Type B pancreatic cell (in vitro differentiated cells): ENCODE data around the gene CUL1. TPM values are rescaled to one million over a fixed set of nuclear protein-coding genes. Genes with fewer than 3 reads are reported as not detected.

Experiments used
- DNase-seq: peaks from one replicate; pipeline ENCODE4 v3.0.0; 2021; ENCODE audit warnings: mixed read lengths; ENCODE audit not compliant: unreplicated experiment; ENCODE audit errors: extremely low spot score
- H3K27ac Mint-ChIP-seq: 2 replicates; pipeline ENCODE4 v1.8.0; 2021; ENCODE audit warnings: mild to moderate bottlenecking, mixed read lengths
- H3K27me3 Mint-ChIP-seq: 2 replicates; pipeline ENCODE4 v1.8.0; 2021; ENCODE audit warnings: mixed read lengths
- H3K36me3 Mint-ChIP-seq: 2 replicates; pipeline ENCODE4 v1.8.0; 2021; ENCODE audit warnings: mixed read lengths
- H3K4me1 Mint-ChIP-seq: one replicate; pipeline ENCODE4 v1.8.0; 2021; ENCODE audit warnings: mixed read lengths; ENCODE audit not compliant: unreplicated experiment
- H3K4me3 Mint-ChIP-seq: 2 replicates; pipeline ENCODE4 v1.8.0; 2021; ENCODE audit warnings: mild to moderate bottlenecking, mixed read lengths
- H3K9me3 Mint-ChIP-seq: 2 replicates; pipeline ENCODE4 v1.8.0; 2021; ENCODE audit warnings: mixed read lengths
- total RNA-seq: library from RNA; stranded (reverse); gene quantifications from 2 replicates; pipeline ENCODE4 v1.2.1, GENCODE V29; 2021; ENCODE audit warnings: low replicate concordance
- TF ChIP-seq, protein P1 (sequence below): fragments of 200-600 bp; sonication (generic); conservative IDR thresholded peaks from 2 replicates; pipeline ENCODE4 v1.5.0; 2021; ENCODE audit warnings: antibody characterized with exemption, mild to moderate bottlenecking

The CUL1 gene
- total RNA-seq, 1 donor from 2014 or later = 57.3 TPM

DNA sequence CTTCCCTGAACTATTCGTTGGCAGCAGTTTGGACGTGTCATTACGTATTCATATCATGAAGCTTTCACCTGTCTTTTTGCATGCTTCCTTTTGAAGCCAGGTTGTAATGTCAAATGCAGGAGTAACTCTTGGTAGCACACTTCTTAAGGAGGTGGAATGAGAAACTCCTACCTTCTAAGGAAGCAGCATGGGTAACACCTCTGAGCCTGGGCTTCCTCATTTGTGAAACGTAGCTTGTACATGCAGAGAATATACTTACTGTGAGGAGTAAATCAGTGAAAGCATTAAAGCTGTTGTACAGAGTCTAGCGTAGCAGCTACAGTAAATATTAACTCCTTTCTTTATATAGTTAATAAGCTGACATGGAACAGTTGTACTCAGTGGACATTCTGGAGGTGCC is 21.1 kb downstream of the CUL1 start:
- DNase-seq = no peak
- H3K27ac Mint-ChIP-seq = no peak overlapping the region
- H3K36me3 Mint-ChIP-seq = peaks cover 25% of the 10 kb centered on the region
- H3K4me1 Mint-ChIP-seq = peaks cover 40% of the 10 kb centered on the region
- H3K9me3 Mint-ChIP-seq = peaks cover 5% of the 10 kb centered on the region
- no peak overlapping the region for H3K4me3 Mint-ChIP-seq
- H3K27me3 Mint-ChIP-seq = no peaks in the 10 kb centered on the region
- TF ChIP-seq, protein P1, sequence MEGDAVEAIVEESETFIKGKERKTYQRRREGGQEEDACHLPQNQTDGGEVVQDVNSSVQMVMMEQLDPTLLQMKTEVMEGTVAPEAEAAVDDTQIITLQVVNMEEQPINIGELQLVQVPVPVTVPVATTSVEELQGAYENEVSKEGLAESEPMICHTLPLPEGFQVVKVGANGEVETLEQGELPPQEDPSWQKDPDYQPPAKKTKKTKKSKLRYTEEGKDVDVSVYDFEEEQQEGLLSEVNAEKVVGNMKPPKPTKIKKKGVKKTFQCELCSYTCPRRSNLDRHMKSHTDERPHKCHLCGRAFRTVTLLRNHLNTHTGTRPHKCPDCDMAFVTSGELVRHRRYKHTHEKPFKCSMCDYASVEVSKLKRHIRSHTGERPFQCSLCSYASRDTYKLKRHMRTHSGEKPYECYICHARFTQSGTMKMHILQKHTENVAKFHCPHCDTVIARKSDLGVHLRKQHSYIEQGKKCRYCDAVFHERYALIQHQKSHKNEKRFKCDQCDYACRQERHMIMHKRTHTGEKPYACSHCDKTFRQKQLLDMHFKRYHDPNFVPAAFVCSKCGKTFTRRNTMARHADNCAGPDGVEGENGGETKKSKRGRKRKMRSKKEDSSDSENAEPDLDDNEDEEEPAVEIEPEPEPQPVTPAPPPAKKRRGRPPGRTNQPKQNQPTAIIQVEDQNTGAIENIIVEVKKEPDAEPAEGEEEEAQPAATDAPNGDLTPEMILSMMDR = no peak

DNA sequence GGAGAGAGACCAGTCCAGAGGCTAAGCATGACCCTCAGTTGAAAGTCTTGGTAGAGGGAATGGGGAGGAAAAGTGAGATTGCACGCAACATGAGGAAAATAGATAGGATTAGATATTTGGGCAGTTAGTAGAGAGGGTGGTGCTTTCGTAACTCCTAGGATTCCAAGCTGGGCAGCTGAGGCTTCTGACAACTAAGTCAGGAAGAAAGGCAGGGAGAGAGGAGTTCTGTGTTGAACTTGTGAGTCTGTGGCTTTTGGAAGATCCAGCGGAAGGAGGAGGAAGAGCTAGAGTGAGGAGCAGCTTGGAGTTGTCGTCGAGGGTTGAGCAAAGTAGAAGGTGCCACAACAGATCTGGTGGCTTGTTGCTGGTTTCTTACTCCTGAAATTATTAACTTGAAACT is 21.8 kb downstream of the CUL1 start:
- Mint-ChIP-seq H3K9me3 (peaks cover 5% of the 10 kb centered on the region), H3K36me3 (peaks cover 18% of the 10 kb centered on the region), H3K4me3 (no peak overlapping the region), H3K27me3 (no peaks in the 10 kb centered on the region), H3K4me1 (peaks cover 41% of the 10 kb centered on the region), H3K27ac (peak overlapping the region; percentile 2)
- no peak for DNase-seq
- TF ChIP-seq, protein P1 = no peak

DNA sequence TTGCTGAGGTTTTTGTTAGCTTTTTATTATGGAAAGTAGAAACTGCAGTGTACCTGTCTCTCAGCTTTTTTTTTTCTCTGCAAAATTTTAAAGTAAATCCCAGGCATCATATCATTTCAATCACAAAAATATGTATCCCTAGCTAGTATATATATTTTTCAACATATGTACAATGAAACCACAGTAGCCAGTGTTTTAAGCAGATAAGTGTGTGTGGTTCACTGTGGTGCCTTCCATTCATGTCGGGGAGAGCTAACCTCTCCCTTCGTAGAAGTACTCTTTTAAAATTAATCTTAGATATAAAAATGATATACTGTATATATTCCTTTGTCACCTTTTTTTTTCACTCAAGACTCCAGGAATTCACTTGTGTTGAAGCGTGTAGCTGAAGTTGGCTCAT is 22.7 kb downstream of the CUL1 start:
- Mint-ChIP-seq H3K36me3 (peaks cover 12% of the 10 kb centered on the region), H3K9me3 (peaks cover 5% of the 10 kb centered on the region), H3K4me1 (peaks cover 46% of the 10 kb centered on the region), H3K4me3 (no peak overlapping the region), H3K27ac (no peak overlapping the region), H3K27me3 (no peaks in the 10 kb centered on the region)
- no peak for DNase-seq
- TF ChIP-seq, protein P1 = no peak

DNA sequence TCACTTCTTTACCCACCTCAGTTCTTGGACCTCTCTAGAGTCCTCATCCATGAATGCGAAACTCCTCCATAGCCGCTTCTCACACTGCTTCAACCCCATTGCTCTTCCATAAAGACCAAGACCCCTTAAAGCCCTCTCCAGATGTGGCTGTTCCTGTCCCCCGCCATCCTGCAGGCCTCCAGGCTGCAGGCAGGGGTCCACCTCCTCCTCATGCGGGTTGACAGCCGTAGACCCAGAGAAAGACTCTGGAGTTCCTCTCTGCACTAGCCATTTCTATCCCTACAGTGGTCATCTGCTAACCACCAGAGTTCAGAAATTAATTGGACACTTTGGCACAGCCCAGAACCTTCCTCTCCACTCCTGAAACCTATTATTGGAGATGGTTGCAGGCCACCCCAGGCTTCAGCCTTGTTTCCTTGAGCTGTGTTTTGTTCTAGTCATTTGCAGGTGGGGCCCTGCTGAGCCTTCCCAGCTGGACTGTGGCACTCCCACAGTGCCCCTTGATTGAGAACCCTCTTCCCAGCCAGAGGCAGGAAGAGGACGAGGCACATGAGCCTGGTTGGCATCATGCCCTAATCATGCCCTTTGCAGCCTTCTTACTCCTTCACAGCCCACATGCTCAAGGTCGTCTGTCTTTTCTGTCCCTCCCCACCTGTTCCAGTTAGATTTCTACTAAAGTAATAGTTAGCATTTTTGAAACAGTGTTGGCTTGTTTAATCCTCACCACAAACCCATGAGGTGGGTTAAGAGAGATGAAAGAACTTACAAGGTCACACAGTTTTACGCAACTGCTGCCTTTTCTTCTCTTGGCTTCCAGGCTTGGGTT is 23.9 kb downstream of the CUL1 start:
- TF ChIP-seq, protein P1 = no peak
- no peaks in the 10 kb centered on the region for H3K27me3 Mint-ChIP-seq
- no peak overlapping the region for H3K27ac Mint-ChIP-seq
- DNase-seq = no peak
- peaks cover 7% of the 10 kb centered on the region for H3K36me3 Mint-ChIP-seq
- no peak overlapping the region for H3K4me3 Mint-ChIP-seq
- peaks cover 42% of the 10 kb centered on the region for H3K4me1 Mint-ChIP-seq
- H3K9me3 Mint-ChIP-seq = peaks cover 3% of the 10 kb centered on the region

DNA sequence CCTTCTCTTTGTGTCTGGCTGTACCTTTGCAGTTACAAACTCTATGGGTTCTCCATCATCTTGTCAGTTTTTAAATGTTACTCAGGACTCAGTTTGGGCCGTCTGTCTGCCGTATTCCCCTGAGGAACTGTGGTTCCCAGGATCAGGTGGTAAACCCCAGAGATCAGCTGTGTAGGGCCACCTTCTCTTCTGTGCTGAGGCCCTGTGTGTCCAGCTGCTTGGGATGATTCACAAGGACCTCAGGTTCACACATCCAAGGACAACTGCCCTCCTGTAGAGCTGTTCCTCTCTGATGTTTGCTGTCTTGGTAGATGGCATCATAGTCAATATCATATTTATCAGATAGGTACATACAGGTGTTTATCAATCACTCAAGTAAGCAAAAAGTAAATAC is 24.5 kb downstream of the CUL1 start:
- H3K4me1 Mint-ChIP-seq = peaks cover 38% of the 10 kb centered on the region
- H3K4me3 Mint-ChIP-seq = no peak overlapping the region
- peaks cover 3% of the 10 kb centered on the region for H3K36me3 Mint-ChIP-seq
- no peaks in the 10 kb centered on the region for H3K27me3 Mint-ChIP-seq
- no peaks in the 10 kb centered on the region for H3K9me3 Mint-ChIP-seq
- TF ChIP-seq, protein P1 = no peak
- no peak for DNase-seq
- no peak overlapping the region for H3K27ac Mint-ChIP-seq
